Spinal cord (tissue), 10 donors: ENCODE results near the gene MAP1B. TPM values are rescaled to one million over a fixed set of nuclear protein-coding genes. Genes with fewer than 3 reads are reported as not detected.

Experiments used
- DNase-seq, 6 donors: peaks; one replicate each; pipeline versions ENCODE4 v3.0.0 to v3.0.0-alpha.2; 2013 to 2015; ENCODE audit warnings: low spot score in 6 of 6, low read depth in 4 of 6
- H3K27ac ChIP-seq: one replicate; pipeline ENCODE4 v1.5.1; 2013; ENCODE audit warnings: low read depth, low read length, control low read depth
- H3K27me3 ChIP-seq: one replicate; pipeline ENCODE4 v1.6.1; 2013; ENCODE audit warnings: low read length; ENCODE audit not compliant: control insufficient read depth, insufficient read depth
- H3K36me3 ChIP-seq: one replicate; pipeline ENCODE4 v1.6.1; 2013; ENCODE audit warnings: low read length; ENCODE audit not compliant: control insufficient read depth, insufficient read depth
- H3K4me1 ChIP-seq: one replicate; pipeline ENCODE4 v1.6.1; 2013; ENCODE audit warnings: low read length; ENCODE audit not compliant: control insufficient read depth, insufficient read depth
- H3K4me3 ChIP-seq: one replicate; pipeline ENCODE4 v1.5.1; 2013; ENCODE audit warnings: low read depth, low read length, control low read depth
- H3K9me3 ChIP-seq: one replicate; pipeline ENCODE4 v1.6.1; 2013; ENCODE audit warnings: low read length; ENCODE audit not compliant: control insufficient read depth, insufficient read depth
- WGBS: methylation state at CpG from one replicate; pipeline ENCODE4 v1.1.5; 2013; ENCODE audit warnings: missing lambda C conversion rate; ENCODE audit not compliant: insufficient coverage; 5-methylcytosine and 5-hydroxymethylcytosine counted together
- long read RNA-seq, 4 donors: transcript quantifications; one replicate each; lab custom pipeline, GENCODE V29; 2026
- polyA plus RNA-seq, 2 donors: library from polyadenylated mRNA; unstranded; fragments of 120-200 nt; gene quantifications; one replicate each; pipeline ENCODE4 v1.2.1, GENCODE V29; 2013; ENCODE audit not compliant: insufficient read length in 2 of 2
- total RNA-seq, 2 donors: library from RNA; depleted of rRNA in 1 of 2; stranded (reverse); fragments of 120-200 nt in 1 of 2; fragments of >200 nt in 1 of 2; gene quantifications; one replicate each; pipeline versions ENCODE4 v1.2.3 to v1.2.4, GENCODE V29; 2013 to 2014
- donor health status: healthy.

The MAP1B gene
- total RNA-seq (100 to 1,000 TPM; 200 to 506 TPM), polyA plus RNA-seq (100 to 1,000 TPM; 372 to 441 TPM)
- long read RNA-seq, donor 1, full-length matches to known transcripts: 6 of 135 reads
- long read RNA-seq, donor 1, partial matches to known transcripts: 117 of 135 reads
- long read RNA-seq, donor 1, other reads (novel, unspliced or antisense): 12 of 135 reads
- long read RNA-seq, donor 2, partial matches to known transcripts: 52 of 52 reads
- long read RNA-seq, donor 2, other reads (novel, unspliced or antisense): 0 of 52 reads
- long read RNA-seq, donor 3, partial matches to known transcripts: 202 of 206 reads
- long read RNA-seq, donor 3, other reads (novel, unspliced or antisense): 0 of 206 reads
- long read RNA-seq, donor 4: 0 reads

DNA sequence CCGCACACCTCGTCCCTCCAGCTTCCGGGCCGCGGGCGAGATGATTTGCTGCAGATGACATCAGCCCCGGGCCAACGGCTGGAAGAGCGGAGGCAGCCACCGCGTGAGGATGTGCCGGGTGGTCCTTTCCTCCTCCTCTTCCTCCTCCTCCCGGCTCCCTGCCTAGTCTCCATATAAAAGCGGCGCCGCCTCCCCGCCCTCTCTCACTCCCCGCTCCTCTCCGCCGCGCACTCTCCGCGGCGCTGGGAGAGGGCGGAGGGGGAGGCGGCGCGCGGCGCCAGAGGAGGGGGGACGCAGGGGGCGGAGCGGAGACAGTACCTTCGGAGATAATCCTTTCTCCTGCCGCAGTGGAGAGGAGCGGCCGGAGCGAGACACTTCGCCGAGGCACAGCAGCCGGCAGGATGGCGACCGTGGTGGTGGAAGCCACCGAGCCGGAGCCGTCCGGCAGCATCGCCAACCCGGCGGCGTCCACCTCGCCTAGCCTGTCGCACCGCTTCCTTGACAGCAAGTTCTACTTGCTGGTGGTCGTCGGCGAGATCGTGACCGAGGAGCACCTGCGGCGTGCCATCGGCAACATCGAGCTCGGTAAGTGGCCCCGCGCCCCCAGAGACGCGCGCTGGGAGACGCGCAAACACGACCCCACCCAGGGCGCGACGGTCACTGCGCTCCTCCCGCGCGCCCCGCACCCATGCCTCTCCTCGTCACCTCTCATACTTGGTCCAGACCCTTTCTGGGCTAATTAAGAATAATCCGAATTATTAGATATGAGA is at the start of gene MAP1B:
Gene MAP1B (plus strand): TSS at position 345 of the 770 bp plus-strand sequence. CDS start 57 bp downstream, at position 402.
- under 1% methylated on average over 79 of the region's 82 CpGs for WGBS
- H3K9me3 ChIP-seq: no peaks in the 10 kb centered on the region
- H3K4me1 ChIP-seq: peaks cover 16% of the 10 kb centered on the region
- peak in 5 of 6 donors; percentile 77 to 98 (median 87) for DNase-seq
- peak within 1 kb of the TSS; percentile 79 for H3K4me3 ChIP-seq
- H3K27ac ChIP-seq: peak within 1 kb of the TSS; percentile 88
- H3K36me3 ChIP-seq: peaks cover 3% of the 10 kb centered on the region
- H3K27me3 ChIP-seq: no peaks in the 10 kb centered on the region

- no peaks in the 10 kb centered on the region for H3K4me1 ChIP-seq
- H3K27ac ChIP-seq: no peak overlapping the region
- no peaks in the 10 kb centered on the region for H3K27me3 ChIP-seq
- no peaks in the 10 kb centered on the region for H3K9me3 ChIP-seq
- H3K36me3 ChIP-seq: no peaks in the 10 kb centered on the region
- WGBS: 88% methylated on average over 2 of the region's 2 CpGs
- no peak overlapping the region for H3K4me3 ChIP-seq
- no peak for DNase-seq
Measured at GRCh38 chr5:72057816-72058215, 49.5 kb upstream of the MAP1B start.

DNA sequence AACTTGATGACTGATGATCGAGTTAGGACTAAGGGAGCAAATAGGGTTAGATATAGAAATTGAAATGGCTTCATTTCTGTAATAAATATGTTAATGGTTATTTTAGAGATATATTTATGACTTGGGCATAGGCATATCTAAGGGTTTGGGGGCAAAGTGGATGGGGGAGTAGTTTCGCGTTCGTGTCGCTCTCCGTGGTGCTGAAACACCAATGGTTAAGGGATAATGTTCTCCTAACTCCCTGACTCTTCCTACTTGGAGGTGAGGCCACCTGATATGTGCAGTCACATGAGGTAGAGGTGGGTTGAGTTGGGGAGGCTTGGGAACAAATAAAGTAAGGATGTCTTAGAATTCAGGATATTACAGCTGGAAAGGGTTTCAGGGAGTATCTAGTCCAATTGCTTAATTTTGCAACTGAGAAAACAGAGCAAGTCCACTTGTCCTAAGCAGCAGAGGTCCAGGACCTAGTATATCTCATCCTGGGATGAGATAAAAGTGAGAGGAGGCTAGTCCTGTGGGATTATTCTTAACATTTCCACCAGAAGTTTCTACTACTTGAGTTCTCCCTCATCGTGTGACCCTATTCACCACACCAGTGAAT is 44.0 kb upstream of the MAP1B start:
- H3K36me3 ChIP-seq: no peaks in the 10 kb centered on the region
- no peak overlapping the region for H3K27ac ChIP-seq
- no peaks in the 10 kb centered on the region for H3K9me3 ChIP-seq
- peak in 1 of 6 donors; percentile 24 for DNase-seq
- WGBS: 73% methylated on average over 2 of the region's 7 CpGs
- H3K4me3 ChIP-seq: no peak overlapping the region
- H3K4me1 ChIP-seq: peaks cover 5% of the 10 kb centered on the region
- H3K27me3 ChIP-seq: no peaks in the 10 kb centered on the region

GRCh38 chr5:72064801-72065570 is 42.3 kb upstream of the MAP1B start:
- peak in 1 of 6 donors; percentile 43 for DNase-seq
- Histone ChIP-seq H3K9me3 (no peaks in the 10 kb centered on the region), H3K4me3 (no peak overlapping the region), H3K4me1 (peaks cover 5% of the 10 kb centered on the region), H3K27ac (no peak overlapping the region), H3K27me3 (no peaks in the 10 kb centered on the region), H3K36me3 (no peaks in the 10 kb centered on the region)
- WGBS: 58% methylated on average over 3 of the region's 3 CpGs

DNA sequence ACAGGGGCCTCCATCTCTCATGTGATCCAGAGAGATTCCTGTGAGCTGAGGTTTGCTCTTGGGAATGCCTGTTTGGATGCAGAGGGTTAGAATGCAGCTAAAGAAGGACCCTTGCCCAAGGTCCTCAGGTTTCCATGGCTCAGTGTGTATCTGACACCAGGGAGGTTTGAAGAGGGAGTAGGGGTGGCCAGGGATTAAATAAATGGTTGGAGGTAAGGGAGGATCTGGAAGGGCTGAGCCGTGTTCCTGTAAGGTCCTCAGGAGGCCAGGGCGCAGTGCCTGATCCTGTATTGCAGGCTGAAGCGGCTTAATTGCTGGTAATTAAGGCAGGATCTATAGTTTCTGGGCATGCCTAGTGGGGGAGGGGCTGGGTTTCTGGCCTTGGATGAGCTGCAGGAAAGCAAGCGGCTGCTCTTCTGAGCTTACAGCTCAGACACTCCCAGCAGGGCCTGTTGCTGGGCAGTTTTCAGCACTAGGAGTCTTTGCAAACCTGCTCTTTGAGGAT is 41.5 kb upstream of the MAP1B start:
- no peak overlapping the region for H3K27ac ChIP-seq
- peaks cover 5% of the 10 kb centered on the region for H3K4me1 ChIP-seq
- DNase-seq: peak; percentile 38 to 94 (median 48)
- no peaks in the 10 kb centered on the region for H3K27me3 ChIP-seq
- H3K4me3 ChIP-seq: no peak overlapping the region
- no peaks in the 10 kb centered on the region for H3K9me3 ChIP-seq
- 13% methylated on average over 4 of the region's 4 CpGs for WGBS
- no peaks in the 10 kb centered on the region for H3K36me3 ChIP-seq

DNA sequence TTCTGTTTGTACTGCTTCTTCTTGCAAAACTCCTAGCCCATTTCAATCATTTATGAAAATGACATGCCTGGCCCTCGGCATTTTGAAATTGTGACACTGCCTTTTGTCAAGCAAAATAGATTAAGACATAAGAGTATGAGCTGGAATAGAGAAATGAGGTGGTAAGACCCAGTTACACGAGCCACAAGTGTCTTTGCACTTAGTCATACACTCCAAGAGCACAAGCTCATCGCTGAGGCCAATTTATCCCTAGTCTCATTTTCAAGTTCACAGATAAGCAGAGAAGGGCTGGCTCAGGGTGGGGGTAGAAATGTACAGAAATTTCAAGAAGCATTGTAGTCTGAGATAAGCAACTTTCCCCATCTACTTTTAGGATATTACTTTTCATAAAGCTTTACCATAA is 40.6 kb upstream of the MAP1B start:
- DNase-seq: no peak
- Histone ChIP-seq H3K27me3 (no peaks in the 10 kb centered on the region), H3K9me3 (no peaks in the 10 kb centered on the region), H3K36me3 (no peaks in the 10 kb centered on the region), H3K27ac (no peak overlapping the region), H3K4me1 (peaks cover 5% of the 10 kb centered on the region), H3K4me3 (no peak overlapping the region)
- WGBS: no CpG with 5 or more reads among the region's 3 CpGs

DNA sequence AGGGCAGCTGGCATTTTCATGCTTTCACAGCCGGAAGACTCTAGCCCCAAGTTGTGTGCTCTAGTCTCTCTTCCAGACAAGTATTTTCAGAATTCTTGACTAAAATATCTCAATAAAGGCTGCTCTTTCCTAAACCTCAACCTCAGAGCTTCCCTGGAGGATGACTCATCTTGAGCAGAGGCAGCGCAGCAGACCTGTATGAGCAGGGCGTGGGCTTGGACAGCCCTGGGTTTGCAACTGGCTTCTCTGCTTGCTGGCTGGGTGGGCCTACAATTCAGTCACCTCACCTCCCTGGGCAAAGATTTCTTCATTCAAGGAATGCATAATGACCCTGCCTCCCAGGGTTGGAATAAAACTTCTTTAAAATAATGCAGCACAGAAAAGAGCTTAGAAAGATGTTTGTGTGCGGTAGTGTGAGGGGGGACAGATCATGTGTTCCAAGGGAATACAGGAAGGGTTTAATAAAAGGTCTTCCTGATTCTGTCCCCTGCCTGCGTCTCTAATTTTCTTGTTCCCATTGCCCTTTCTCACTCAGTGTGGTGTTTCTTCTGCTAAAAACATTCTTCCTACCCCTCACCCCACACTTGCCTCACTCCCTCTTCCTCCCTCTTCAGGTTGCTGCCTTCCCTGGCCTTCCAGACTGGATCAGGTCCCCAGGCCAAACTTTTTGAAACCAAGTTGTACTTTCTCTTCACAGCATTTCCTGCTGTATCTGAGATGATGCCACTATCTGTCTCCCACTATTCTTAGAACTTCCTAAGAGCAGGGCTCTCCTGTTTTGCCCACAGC is 39.4 kb upstream of the MAP1B start:
- 85% methylated on average over 4 of the region's 5 CpGs for WGBS
- no peak for DNase-seq

DNA sequence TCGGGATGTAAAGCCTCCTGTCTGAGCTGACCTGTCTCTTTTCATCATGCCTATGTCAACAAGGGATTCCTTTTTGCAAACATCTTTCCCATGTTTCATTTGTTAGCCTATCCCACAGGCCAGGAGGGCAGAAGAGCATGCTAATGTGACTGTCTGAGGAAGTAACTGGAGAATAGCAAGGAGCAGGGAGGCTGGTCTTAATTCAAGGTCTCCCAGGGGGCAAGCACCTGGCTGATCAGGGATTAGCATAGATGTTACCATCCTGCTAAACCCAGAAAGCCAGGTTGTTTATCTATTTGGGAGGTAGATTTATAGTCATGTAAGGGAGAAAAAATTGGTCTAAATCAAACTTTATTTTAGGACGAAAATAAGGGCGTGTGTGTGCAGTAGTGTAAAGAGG is 36.7 kb upstream of the MAP1B start:
- no peak overlapping the region for H3K4me3 ChIP-seq
- H3K36me3 ChIP-seq: no peaks in the 10 kb centered on the region
- peaks cover 5% of the 10 kb centered on the region for H3K4me1 ChIP-seq
- no peaks in the 10 kb centered on the region for H3K9me3 ChIP-seq
- no peak overlapping the region for H3K27ac ChIP-seq
- 73% methylated on average over 3 of the region's 3 CpGs for WGBS
- DNase-seq: no peak
- H3K27me3 ChIP-seq: no peaks in the 10 kb centered on the region

More for the DNA sequence above, 39.4 kb upstream of the MAP1B start:
- Histone ChIP-seq H3K27ac (no peak overlapping the region), H3K36me3 (no peaks in the 10 kb centered on the region), H3K27me3 (no peaks in the 10 kb centered on the region), H3K4me1 (peaks cover 5% of the 10 kb centered on the region), H3K9me3 (no peaks in the 10 kb centered on the region), H3K4me3 (no peak overlapping the region)
